GM21447 (cell line): ENCODE results near the gene OCEL1.
"Not testable (repeated sequence)": the region's sequence is repeated elsewhere in the genome, so short reads cannot be mapped to it uniquely, and the experiment has no call there.

ENCODE experiments used
- ATAC-seq: cut with Tn5 transposase; IDR thresholded peaks from one replicate; pipeline ENCODE4 v1.9.1; 2021; ENCODE audit not compliant: unreplicated experiment

The OCEL1 gene, protein sequence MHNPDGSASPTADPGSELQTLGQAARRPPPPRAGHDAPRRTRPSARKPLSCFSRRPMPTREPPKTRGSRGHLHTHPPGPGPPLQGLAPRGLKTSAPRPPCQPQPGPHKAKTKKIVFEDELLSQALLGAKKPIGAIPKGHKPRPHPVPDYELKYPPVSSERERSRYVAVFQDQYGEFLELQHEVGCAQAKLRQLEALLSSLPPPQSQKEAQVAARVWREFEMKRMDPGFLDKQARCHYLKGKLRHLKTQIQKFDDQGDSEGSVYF

GRCh38 chr19:17226002-17226933, at the start of gene OCEL1:
OCEL1 (plus strand) TSS chr19:17226226; CDS start chr19:17226248, 22 bp downstream.
- peak; percentile 88 for ATAC-seq

DNA sequence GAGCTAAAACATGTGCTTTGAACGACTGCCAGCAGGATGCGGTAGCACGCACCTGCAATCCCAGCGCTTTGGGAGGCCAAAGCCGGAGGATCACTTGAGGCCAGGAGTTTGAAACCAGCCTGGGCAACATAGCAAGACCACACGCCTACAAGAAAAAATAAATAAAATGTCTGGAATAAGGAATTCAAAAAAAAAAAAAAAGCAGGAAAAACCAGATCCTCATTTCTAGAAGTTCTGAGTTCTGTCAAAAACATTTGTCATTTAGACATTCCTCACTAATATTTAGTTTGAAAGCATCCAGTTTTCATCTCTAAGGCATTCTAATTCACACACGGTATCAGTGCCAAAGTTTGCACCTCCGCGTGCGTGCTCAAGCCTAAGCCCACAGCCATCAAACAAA, 47.7 kb upstream of the OCEL1 start:
- ATAC-seq, result no peak

GRCh38 chr19:17180997-17181702, 44.9 kb upstream of the OCEL1 start:
- no peak for ATAC-seq

DNA sequence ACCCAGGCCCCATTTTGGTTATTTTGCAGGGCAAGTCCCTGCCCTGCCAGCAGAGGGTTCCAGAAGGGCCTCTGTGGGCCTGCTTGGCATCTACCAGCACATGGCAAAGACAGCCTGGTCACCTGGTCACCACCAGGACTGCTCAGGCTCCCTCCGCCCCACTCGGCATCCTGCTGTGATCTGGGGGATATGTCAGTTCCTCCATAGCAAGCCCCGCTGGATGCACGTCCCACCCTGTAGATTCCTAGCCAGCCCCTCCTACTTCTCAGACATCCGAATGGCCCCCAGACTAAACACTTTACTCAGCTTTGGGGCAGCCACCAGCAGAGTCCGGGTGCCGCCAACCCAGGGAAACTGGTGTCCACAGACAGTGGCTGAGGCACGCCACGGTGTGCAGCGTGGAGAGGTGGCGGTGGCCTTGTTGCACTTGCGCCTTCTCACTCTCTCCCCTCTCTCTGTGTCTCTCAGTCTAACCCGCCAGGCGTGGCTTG, 42.7 kb upstream of the OCEL1 start:
- no peak for ATAC-seq

GRCh38 chr19:17183858-17184321, 42.1 kb upstream of the OCEL1 start:
- peak; percentile 57 for ATAC-seq

DNA sequence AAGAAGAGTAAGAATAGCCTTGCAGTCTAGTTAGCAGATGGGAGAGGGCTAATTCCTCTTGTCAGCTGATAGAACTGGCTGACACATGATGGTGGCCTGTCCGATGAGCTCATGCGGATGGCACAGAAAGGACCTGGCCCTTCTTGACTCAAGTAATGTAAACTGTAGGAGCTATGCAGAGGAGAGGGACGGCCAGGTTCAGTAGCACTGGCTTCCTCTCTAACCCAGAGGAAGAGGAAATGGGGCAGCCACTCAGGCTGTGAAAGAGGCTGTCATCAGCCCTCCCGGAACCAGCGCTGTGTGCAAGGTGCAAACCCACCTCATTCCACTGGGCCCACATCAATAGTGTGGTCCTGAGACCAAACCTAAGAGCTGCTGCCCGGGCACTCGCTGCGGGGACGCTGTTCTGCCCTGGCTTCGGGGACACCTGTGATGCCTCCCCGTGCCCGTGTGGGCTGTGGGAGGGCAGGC, 41.6 kb upstream of the OCEL1 start:
- ATAC-seq, result peak; percentile 44

GRCh38 chr19:17185590-17185989, 40.4 kb upstream of the OCEL1 start:
- ATAC-seq, result no peak

DNA sequence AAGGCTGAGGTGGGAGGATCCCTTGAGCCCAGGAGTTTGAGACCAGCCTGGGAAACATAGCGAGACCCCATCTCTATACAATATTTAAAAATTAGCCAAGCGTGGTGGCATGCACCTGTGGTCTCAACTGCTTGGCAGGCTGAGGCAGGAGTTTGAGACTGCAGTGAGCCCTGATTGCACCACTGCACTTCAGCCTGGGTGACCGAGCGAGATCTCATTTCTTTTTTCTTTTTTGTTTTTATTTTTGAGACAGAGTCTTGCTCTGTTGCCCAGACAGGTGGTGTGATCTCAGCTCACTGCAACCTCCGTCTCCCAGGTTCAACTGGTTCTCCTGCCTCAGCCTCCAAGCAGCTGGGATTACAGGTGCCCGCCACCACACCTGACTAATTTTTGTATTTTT, 34.3 kb upstream of the OCEL1 start:
- ATAC-seq, result not testable (repeated sequence)

GRCh38 chr19:17192751-17193150, 33.3 kb upstream of the OCEL1 start:
- ATAC-seq, result no peak

DNA sequence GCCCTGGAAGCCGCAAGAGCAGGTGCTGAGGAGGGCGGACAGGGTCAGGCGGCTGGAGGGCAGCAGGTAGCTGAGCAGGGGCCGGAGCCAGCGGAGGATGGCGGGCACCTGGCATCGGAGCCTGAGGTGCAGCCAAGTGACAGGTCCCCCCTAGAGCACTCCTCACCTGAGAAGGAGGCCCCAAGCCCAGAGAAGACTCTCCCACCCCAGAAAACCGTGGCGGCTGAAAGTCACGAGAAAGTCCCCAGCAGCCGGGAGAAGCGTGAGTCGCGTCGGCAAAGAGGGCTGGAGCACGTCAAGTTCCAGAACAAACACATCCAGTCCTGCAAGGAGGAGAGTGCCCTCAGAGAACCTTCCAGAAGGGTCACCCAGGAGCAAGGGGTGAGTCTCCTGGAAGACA, 31.4 kb upstream of the OCEL1 start:
- ATAC-seq, result no peak

DNA sequence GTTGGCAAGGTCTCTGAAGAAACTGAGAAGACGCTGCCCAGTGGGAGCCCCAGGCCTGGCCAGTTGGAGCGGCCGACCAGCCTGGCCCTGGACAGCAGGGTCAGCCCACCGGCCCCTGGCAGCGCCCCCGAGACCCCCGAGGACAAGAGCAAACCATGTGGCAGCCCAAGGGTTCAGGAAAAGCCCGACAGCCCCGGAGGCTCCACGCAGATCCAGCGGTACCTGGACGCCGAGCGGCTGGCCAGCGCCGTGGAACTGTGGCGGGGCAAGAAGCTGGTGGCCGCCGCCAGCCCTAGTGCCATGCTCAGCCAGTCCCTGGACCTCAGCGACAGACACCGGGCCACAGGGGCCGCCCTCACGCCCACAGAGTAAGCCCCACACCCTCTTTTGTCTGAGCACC, 30.9 kb upstream of the OCEL1 start:
- no peak for ATAC-seq

GRCh38 chr19:17196610-17197009, 29.4 kb upstream of the OCEL1 start:
- no peak for ATAC-seq

DNA sequence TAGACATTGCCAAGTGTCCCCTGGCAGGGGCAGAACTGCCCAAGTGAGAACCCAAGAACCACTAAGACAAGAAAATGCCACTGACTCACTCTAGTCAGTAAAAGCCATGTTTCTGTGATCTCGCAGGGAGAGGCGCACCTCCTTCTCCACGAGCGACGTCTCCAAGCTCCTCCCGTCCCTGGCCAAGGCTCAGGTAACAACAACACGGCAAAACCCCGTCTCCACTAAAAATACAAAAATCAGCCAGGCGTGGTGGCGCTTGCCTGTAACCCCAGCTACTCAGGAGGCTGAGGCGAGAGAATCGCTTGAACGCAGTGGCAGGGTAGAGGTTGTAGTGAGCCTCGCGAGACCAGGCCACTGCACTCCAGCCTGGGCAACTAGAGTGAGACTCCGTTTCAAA, 28.4 kb upstream of the OCEL1 start:
- ATAC-seq, result no peak

DNA sequence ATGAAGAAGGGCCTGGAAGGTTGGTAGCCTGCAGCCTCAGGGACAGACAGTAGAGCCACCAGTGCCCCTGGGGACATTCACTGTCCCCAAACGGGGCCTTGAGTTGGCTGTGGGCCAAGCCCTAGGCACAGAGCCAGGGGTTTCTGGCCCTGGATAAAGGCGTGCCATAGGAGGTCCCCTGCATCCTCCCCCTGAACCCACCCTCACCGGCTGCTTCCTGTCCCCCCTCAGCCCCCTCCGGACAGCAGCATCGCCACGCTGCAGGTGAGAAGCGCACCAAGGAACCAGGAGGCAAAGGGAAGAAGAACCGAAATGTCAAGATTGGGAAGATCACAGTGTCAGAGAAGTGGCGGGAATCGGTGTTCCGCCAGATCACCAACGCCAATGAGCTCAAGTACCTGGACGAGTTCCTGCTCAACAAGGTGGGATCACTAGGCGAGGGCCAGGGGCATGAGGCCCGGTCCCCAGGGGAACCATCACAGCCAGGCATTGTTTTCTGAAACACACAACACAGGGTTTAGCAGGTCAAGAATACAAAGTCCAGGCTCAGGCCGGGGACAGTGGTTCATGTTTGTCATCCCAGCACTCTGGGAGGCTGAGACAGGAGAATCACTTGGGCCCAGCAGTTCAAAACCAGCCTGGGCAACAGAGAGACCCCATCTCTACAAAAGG, 25.5 kb upstream of the OCEL1 start:
- no peak for ATAC-seq

- ATAC-seq, result no peak
Measured at GRCh38 chr19:17202249-17202648, 23.8 kb upstream of the OCEL1 start.

DNA sequence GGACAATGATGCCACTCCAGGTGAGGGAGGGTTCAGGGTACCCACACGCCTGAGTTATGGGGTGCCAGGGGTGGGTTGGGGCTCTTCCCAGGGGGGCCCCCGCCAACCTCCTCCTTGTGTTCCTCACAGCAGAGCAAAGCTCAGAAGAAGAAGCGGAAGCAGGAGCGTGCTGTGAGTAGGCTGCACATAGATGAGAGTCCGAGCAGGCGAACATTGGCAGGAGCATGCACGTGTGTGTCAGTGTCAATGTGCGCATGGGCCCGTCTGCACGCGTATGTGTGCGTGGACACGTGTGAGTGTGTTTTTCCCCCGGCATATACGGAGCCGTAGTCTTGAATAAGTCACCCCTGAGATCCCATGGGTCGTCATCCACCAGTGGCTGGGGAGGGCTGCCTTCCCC, 23.3 kb upstream of the OCEL1 start:
- ATAC-seq, result no peak

- ATAC-seq, result no peak
Measured at GRCh38 chr19:17205237-17206140, 20.5 kb upstream of the OCEL1 start.

- no peak for ATAC-seq
Measured at GRCh38 chr19:17206736-17207581, 19.1 kb upstream of the OCEL1 start.
